HepG2 (cell line): Measurements from ENCODE around the gene LOXL3. TPM values are rescaled to one million over a fixed set of nuclear protein-coding genes. Genes with fewer than 3 reads are reported as not detected.

ENCODE experiments used
- SOX13 ChIP-seq, 3 experiments: fragments of 450-650 bp in 1 of 3; sonication (generic) in 1 of 3; formaldehyde crosslinking in 1 of 3; IDR thresholded peaks in 2 of 3; conservative IDR thresholded peaks in 1 of 3; 2 replicates each; pipeline versions ENCODE4 v1.5.0 to v1.6.1; 2016 to 2020; ENCODE audit warnings: antibody characterized with exemption in 1 of 3, mild to moderate bottlenecking in 1 of 3, missing compliant biosample characterization in 1 of 3, missing genetic modification reagents in 1 of 3, moderate library complexity in 1 of 3
- THYN1 ChIP-seq: sonication (generic); formaldehyde crosslinking; IDR thresholded peaks from 2 replicates; pipeline ENCODE4 v1.8.1; 2023; ENCODE audit warnings: low read depth, mild to moderate bottlenecking, moderate library complexity, missing genetic modification reagents, borderline replicate concordance
- ZBTB38 ChIP-seq: sonication (generic); formaldehyde crosslinking; IDR thresholded peaks from 2 replicates; pipeline ENCODE4 v1.5.1; 2020; ENCODE audit warnings: mild to moderate bottlenecking, missing genetic modification reagents
- ZMAT3 ChIP-seq: sonication (generic); formaldehyde crosslinking; conservative IDR thresholded peaks from 2 replicates; pipeline ENCODE4 v1.7.0; 2021; ENCODE audit warnings: missing genetic modification reagents
- ZNF484 ChIP-seq: sonication (generic); formaldehyde crosslinking; IDR thresholded peaks from 2 replicates; pipeline ENCODE4 v1.5.1; 2020; ENCODE audit warnings: mild to moderate bottlenecking, low read depth, missing genetic modification reagents, borderline replicate concordance
- polyA plus RNA-seq, 8 experiments: library from polyadenylated mRNA; depleted of rRNA in 3 of 8; stranded (reverse) in 7 of 8; unstranded in 1 of 8; fragments of >200 nt; fragmentation: Illumina TruSeq in 4 of 8; extraction: Trizol in 4 of 8; gene quantifications; 2 replicates each; pipeline versions ENCODE4 v1.2.1 to v1.2.3, GENCODE V29; 2011 to 2016; ENCODE audit warnings: low read depth in 4 of 8, missing spikeins in 1 of 8, mixed read lengths in 1 of 8; ENCODE audit not compliant: insufficient read depth in 1 of 8
- total RNA-seq, 5 experiments: library from RNA; depleted of rRNA; stranded (reverse); fragments of >200 nt; fragmentation: Illumina TruSeq; extraction: Trizol; gene quantifications; 2 replicates each; pipeline ENCODE4 v1.2.3, GENCODE V29; 2016; ENCODE audit warnings: low read depth in 1 of 5
- TF ChIP-seq, protein P1 (sequence below): IDR thresholded peaks from 2 replicates; pipeline ENCODE4 v1.6.1; 2016; ENCODE audit warnings: low read depth, missing genetic modification reagents, missing compliant biosample characterization
- TF ChIP-seq, protein P2 (sequence below): sonication (generic); formaldehyde crosslinking; IDR thresholded peaks from 2 replicates; pipeline ENCODE4 v1.4.0; 2020; ENCODE audit warnings: missing genetic modification reagents, borderline replicate concordance
- TF ChIP-seq, protein P3 (sequence below), 2 experiments: sonication (generic) in 1 of 2; formaldehyde crosslinking in 1 of 2; IDR thresholded peaks; 2 replicates each; pipeline versions ENCODE4 v1.5.1 to v1.6.1; 2011 to 2020; ENCODE audit warnings: borderline replicate concordance in 1 of 2, low read depth in 1 of 2, low read length in 1 of 2, mild to moderate bottlenecking in 1 of 2, missing genetic modification reagents in 1 of 2, moderate library complexity in 1 of 2
- TF ChIP-seq, protein P4 (sequence below), 2 experiments: sonication (generic) in 1 of 2; formaldehyde crosslinking in 1 of 2; IDR thresholded peaks; 2 replicates each; pipeline versions ENCODE4 v1.4.0 to v1.6.1; 2016 to 2020; ENCODE audit warnings: borderline replicate concordance in 1 of 2, low read depth in 1 of 2, mild to moderate bottlenecking in 1 of 2, missing genetic modification reagents in 1 of 2

LOXL3 gene
- total and polyA plus RNA-seq, 2 of the 13 experiments (the other 11 are each of a cell fraction or from before 2014, with no cell fraction given): 0.55 to 6.5 TPM

DNA sequence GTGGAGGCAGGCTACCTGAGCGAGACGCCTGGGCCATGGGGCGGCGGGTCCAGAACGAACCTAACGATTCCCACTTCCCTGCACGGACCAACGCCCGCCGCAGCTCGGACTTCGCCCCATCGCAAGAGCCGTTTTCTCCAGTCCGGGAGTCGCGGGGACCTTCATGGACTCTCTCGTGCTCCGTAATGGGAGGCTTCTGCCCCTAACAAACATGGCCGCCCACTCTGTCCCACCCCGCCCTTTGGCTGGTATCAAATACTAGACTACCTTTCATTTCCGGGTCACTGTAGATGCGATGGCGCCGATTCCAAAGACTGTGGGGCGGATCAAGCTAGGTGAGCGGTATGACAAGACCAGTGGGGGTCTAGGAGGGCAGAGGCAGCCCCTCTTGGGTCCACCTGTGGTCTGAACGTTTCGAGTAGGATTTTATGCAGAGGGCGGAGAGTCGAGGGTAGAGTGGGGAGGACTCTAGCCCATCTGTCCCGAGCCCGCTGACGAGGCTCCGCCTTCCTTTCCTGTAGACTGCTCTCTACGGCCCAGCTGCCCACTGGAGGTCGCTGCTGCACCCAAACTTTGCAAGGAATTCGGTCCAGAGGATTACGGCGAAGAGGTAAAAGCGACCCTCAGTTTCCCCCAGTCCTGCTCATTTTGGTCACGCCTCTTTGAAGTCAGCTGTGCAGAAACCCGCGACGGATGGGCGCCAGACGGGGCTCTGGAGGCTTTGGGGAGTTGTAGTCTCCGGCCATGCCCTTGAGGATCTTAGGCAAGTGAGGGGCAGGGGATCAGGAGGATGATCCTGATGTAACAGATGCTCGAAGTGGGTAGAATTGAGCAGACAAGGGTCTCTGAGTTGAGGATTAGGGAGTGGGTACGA, 70.7 kb downstream of the LOXL3 start, which contains the start of the genes CCDC142 and TTC31 (continued):
- TF ChIP-seq, protein P1, sequence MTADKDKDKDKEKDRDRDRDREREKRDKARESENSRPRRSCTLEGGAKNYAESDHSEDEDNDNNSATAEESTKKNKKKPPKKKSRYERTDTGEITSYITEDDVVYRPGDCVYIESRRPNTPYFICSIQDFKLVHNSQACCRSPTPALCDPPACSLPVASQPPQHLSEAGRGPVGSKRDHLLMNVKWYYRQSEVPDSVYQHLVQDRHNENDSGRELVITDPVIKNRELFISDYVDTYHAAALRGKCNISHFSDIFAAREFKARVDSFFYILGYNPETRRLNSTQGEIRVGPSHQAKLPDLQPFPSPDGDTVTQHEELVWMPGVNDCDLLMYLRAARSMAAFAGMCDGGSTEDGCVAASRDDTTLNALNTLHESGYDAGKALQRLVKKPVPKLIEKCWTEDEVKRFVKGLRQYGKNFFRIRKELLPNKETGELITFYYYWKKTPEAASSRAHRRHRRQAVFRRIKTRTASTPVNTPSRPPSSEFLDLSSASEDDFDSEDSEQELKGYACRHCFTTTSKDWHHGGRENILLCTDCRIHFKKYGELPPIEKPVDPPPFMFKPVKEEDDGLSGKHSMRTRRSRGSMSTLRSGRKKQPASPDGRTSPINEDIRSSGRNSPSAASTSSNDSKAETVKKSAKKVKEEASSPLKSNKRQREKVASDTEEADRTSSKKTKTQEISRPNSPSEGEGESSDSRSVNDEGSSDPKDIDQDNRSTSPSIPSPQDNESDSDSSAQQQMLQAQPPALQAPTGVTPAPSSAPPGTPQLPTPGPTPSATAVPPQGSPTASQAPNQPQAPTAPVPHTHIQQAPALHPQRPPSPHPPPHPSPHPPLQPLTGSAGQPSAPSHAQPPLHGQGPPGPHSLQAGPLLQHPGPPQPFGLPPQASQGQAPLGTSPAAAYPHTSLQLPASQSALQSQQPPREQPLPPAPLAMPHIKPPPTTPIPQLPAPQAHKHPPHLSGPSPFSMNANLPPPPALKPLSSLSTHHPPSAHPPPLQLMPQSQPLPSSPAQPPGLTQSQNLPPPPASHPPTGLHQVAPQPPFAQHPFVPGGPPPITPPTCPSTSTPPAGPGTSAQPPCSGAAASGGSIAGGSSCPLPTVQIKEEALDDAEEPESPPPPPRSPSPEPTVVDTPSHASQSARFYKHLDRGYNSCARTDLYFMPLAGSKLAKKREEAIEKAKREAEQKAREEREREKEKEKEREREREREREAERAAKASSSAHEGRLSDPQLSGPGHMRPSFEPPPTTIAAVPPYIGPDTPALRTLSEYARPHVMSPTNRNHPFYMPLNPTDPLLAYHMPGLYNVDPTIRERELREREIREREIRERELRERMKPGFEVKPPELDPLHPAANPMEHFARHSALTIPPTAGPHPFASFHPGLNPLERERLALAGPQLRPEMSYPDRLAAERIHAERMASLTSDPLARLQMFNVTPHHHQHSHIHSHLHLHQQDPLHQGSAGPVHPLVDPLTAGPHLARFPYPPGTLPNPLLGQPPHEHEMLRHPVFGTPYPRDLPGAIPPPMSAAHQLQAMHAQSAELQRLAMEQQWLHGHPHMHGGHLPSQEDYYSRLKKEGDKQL (CRISPR knock-in tag): no peak; the same call in 1 of the 2 replicates
- TF ChIP-seq, protein P2, sequence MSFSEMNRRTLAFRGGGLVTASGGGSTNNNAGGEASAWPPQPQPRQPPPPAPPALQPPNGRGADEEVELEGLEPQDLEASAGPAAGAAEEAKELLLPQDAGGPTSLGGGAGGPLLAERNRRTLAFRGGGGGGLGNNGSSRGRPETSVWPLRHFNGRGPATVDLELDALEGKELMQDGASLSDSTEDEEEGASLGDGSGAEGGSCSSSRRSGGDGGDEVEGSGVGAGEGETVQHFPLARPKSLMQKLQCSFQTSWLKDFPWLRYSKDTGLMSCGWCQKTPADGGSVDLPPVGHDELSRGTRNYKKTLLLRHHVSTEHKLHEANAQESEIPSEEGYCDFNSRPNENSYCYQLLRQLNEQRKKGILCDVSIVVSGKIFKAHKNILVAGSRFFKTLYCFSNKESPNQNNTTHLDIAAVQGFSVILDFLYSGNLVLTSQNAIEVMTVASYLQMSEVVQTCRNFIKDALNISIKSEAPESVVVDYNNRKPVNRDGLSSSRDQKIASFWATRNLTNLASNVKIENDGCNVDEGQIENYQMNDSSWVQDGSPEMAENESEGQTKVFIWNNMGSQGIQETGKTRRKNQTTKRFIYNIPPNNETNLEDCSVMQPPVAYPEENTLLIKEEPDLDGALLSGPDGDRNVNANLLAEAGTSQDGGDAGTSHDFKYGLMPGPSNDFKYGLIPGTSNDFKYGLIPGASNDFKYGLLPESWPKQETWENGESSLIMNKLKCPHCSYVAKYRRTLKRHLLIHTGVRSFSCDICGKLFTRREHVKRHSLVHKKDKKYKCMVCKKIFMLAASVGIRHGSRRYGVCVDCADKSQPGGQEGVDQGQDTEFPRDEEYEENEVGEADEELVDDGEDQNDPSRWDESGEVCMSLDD (CRISPR knock-in tag): no peak
- TF ChIP-seq ZBTB38 (CRISPR knock-in tag) (no peak; the same call in 1 of the 2 replicates), ZMAT3 (CRISPR knock-in tag) (peak; percentile 26), SOX13 (IDR thresholded peaks at IDR 0.05) (peak; percentile 51; the same call in 1 of the 2 replicates), SOX13 (CRISPR knock-in tag; conservative IDR thresholded peaks at IDR 0.05 in 1 of 2, IDR thresholded peaks at IDR 0.05 in 1 of 2) (peak in 1 of 2 experiments; percentile 48; a peak in 1 of 4 replicates), ZNF484 (CRISPR knock-in tag) (no peak), THYN1 (CRISPR knock-in tag) (no peak)
- TF ChIP-seq, protein P3, sequence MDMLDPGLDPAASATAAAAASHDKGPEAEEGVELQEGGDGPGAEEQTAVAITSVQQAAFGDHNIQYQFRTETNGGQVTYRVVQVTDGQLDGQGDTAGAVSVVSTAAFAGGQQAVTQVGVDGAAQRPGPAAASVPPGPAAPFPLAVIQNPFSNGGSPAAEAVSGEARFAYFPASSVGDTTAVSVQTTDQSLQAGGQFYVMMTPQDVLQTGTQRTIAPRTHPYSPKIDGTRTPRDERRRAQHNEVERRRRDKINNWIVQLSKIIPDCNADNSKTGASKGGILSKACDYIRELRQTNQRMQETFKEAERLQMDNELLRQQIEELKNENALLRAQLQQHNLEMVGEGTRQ (IDR thresholded peaks at IDR 0.05; ENCODE audit: low read depth, low read length): no peak
- TF ChIP-seq, protein P3 (CRISPR knock-in tag; IDR thresholded peaks at IDR 0.05; ENCODE audit: borderline replicate concordance): peak; percentile 50; the same call in 1 of the 2 replicates
- TF ChIP-seq, protein P4, sequence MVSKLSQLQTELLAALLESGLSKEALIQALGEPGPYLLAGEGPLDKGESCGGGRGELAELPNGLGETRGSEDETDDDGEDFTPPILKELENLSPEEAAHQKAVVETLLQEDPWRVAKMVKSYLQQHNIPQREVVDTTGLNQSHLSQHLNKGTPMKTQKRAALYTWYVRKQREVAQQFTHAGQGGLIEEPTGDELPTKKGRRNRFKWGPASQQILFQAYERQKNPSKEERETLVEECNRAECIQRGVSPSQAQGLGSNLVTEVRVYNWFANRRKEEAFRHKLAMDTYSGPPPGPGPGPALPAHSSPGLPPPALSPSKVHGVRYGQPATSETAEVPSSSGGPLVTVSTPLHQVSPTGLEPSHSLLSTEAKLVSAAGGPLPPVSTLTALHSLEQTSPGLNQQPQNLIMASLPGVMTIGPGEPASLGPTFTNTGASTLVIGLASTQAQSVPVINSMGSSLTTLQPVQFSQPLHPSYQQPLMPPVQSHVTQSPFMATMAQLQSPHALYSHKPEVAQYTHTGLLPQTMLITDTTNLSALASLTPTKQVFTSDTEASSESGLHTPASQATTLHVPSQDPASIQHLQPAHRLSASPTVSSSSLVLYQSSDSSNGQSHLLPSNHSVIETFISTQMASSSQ (IDR thresholded peaks at IDR 0.05; ENCODE audit: low read depth): peak; percentile 68; the same call in 1 of the 2 replicates
- TF ChIP-seq, protein P4 (CRISPR knock-in tag; IDR thresholded peaks at IDR 0.05; ENCODE audit: borderline replicate concordance): peak; percentile 77; the same call in 1 of the 2 replicates
